ENCODE results near the gene PPP2R2B. TPM values are rescaled to one million over a fixed set of nuclear protein-coding genes. Genes with fewer than 3 reads are reported as not detected.

PPP2R2B gene
- total RNA-seq, 1 donor = not detected

DNA sequence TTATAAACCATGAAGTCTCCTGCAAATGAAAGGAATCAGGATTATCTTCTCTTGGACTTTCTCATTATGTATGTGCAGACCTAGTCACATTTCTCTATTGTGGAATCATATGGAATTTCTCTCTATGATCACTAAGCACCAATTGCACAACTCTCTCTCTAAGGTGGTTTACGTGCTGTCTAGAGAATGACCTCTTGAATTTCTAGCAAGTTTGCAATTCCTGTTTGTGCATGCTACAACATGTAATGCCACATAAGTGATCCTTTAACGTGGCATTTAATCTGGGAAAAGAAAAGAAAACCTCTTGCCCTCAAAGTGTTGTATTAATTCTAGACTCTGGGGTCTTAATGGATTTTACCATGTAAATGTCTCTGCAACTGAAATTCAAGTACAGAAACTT lies 5.0 kb upstream of the PPP2R2B start:
- Histone ChIP-seq H4K20me1 (ENCODE audit: insufficient read depth, low read length) (no peaks in the 10 kb centered on the region), H3K4me3 (ENCODE audit: insufficient read depth, low read length) (no peak overlapping the region), H3K4me1 (ENCODE audit: insufficient read depth, low read length) (no peaks in the 10 kb centered on the region), H3K4me2 (ENCODE audit: insufficient read depth, low read length) (no peak overlapping the region), H2AFZ (ENCODE audit: low read length) (no peak overlapping the region), H3K9me3 (ENCODE audit: low read depth, low read length) (no peaks in the 10 kb centered on the region), H3K79me2 (ENCODE audit: insufficient read depth, low read length) (no peaks in the 10 kb centered on the region), H3K27ac (ENCODE audit: low read depth, low read length) (no peak overlapping the region), H3K36me3 (ENCODE audit: insufficient read depth, low read length) (no peaks in the 10 kb centered on the region), H3K27me3 (ENCODE audit: insufficient read depth, low read length) (peaks cover 5% of the 10 kb centered on the region)
- TF ChIP-seq, protein P1, sequence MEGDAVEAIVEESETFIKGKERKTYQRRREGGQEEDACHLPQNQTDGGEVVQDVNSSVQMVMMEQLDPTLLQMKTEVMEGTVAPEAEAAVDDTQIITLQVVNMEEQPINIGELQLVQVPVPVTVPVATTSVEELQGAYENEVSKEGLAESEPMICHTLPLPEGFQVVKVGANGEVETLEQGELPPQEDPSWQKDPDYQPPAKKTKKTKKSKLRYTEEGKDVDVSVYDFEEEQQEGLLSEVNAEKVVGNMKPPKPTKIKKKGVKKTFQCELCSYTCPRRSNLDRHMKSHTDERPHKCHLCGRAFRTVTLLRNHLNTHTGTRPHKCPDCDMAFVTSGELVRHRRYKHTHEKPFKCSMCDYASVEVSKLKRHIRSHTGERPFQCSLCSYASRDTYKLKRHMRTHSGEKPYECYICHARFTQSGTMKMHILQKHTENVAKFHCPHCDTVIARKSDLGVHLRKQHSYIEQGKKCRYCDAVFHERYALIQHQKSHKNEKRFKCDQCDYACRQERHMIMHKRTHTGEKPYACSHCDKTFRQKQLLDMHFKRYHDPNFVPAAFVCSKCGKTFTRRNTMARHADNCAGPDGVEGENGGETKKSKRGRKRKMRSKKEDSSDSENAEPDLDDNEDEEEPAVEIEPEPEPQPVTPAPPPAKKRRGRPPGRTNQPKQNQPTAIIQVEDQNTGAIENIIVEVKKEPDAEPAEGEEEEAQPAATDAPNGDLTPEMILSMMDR (IDR thresholded peaks at IDR 0.05; ENCODE audit: extremely low read depth, low read depth, low read length) = no peak
- DNase-seq (ENCODE audit: insufficient read length, low spot score, missing footprints) = no peak

DNA sequence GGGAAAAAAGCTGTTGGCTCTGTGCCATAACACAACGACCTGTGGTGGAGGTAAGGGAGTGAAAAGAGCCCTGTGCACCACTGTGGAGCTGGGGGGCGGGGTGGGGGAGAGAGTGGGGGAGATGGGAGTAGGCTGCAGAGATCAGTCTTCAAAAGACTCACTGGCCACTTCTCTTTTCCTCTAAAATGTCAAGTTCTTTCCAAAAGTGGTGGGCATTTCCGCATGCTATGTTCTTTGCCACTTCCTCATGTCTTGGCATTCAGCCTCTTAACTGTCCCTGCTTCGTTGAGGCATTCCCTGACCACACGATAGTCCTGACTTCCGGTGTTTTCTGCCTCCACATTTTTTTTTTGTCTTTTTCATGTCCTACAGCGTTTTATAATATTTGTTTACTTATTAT lies 2.4 kb upstream of the PPP2R2B start:
- no peak overlapping the region for H2AFZ ChIP-seq (ENCODE audit: low read length)
- no peaks in the 10 kb centered on the region for H3K79me2 ChIP-seq (ENCODE audit: insufficient read depth, low read length)
- H3K27me3 ChIP-seq (ENCODE audit: insufficient read depth, low read length) = peaks cover 10% of the 10 kb centered on the region
- H4K20me1 ChIP-seq (ENCODE audit: insufficient read depth, low read length) = no peaks in the 10 kb centered on the region
- TF ChIP-seq, protein P1 (IDR thresholded peaks at IDR 0.05; ENCODE audit: extremely low read depth, low read depth, low read length) = no peak
- no peak overlapping the region for H3K27ac ChIP-seq (ENCODE audit: low read depth, low read length)
- H3K4me3 ChIP-seq (ENCODE audit: insufficient read depth, low read length) = no peak overlapping the region
- no peak overlapping the region for H3K4me2 ChIP-seq (ENCODE audit: insufficient read depth, low read length)
- DNase-seq (ENCODE audit: insufficient read length, low spot score, missing footprints) = no peak
- H3K9me3 ChIP-seq (ENCODE audit: low read depth, low read length) = no peaks in the 10 kb centered on the region
- no peaks in the 10 kb centered on the region for H3K36me3 ChIP-seq (ENCODE audit: insufficient read depth, low read length)
- no peaks in the 10 kb centered on the region for H3K4me1 ChIP-seq (ENCODE audit: insufficient read depth, low read length)

DNA sequence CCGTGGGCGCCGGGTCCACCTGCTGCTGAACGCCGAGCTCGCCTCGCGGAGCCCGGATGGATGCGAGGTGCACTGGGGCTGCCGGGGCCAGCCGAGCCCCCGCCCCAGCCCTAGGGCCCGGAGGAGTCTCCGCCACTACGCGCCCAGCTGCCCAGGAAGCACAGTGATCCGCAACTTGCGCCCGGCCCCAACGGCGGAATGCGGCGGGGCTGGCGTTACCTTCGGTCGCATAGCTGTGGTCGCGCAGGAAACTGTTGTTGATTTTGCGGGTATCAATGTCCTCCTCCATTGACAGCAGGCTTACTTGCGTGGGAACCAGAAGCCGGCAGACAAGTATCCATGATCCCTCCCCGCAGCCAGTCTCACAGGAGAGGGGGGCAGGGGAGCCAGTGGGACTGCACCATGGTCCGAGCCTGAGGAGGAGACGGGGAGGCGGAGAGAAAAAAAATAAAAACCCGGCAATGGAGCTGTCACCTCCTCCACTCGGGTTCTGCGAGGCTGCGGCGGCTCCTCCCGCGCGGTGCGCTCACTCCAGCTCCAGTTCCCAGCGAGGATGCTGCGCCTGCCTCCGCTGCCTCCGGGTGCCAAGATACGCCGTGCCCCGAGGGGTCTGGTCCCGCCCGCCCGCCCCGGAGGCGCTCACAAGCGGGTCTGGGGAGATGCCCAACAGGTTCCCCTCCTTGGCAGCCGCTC lies 628 bp downstream of the PPP2R2B start:
- Histone ChIP-seq H2AFZ (ENCODE audit: low read length) (peak overlapping the region; percentile 47), H3K9me3 (ENCODE audit: low read depth, low read length) (no peaks in the 10 kb centered on the region), H3K4me1 (ENCODE audit: insufficient read depth, low read length) (no peaks in the 10 kb centered on the region), H4K20me1 (ENCODE audit: insufficient read depth, low read length) (no peaks in the 10 kb centered on the region), H3K79me2 (ENCODE audit: insufficient read depth, low read length) (no peaks in the 10 kb centered on the region), H3K27ac (ENCODE audit: low read depth, low read length) (no peak overlapping the region), H3K27me3 (ENCODE audit: insufficient read depth, low read length) (peaks cover 10% of the 10 kb centered on the region), H3K4me3 (ENCODE audit: insufficient read depth, low read length) (peak overlapping the region; percentile 56), H3K36me3 (ENCODE audit: insufficient read depth, low read length) (no peaks in the 10 kb centered on the region), H3K4me2 (ENCODE audit: insufficient read depth, low read length) (peak overlapping the region; percentile 64)
- DNase-seq (ENCODE audit: insufficient read length, low spot score, missing footprints) = peak; percentile 88
- TF ChIP-seq, protein P1 (IDR thresholded peaks at IDR 0.05; ENCODE audit: extremely low read depth, low read depth, low read length) = no peak

DNA sequence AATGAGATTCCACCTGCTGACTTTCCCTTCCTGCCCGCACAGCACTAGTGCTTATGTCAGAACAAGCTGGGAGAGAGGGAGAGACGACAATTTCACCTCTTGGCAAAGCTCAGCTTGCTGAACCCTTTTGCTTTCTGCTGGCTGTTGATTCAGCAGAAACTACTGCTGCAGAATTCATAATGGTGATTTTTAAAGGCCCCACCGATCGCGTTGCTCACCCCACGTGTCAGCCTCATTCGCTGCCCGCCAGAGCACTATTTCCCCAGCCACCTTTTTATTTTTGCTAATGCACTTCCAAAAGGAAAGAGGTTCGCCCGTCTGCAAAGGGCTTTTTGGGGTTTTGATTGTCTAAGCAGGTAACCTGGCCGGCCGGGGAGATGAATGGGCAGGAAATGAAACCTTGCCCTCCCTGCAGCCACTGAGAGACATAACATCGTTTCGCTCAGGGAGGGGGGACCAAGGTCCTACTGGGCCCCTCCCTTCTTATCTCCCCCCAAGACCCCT lies 1.3 kb downstream of the PPP2R2B start:
- no peaks in the 10 kb centered on the region for H4K20me1 ChIP-seq (ENCODE audit: insufficient read depth, low read length)
- TF ChIP-seq, protein P1 (IDR thresholded peaks at IDR 0.05; ENCODE audit: extremely low read depth, low read depth, low read length) = no peak
- DNase-seq (ENCODE audit: insufficient read length, low spot score, missing footprints) = no peak
- H3K27me3 ChIP-seq (ENCODE audit: insufficient read depth, low read length) = peaks cover 10% of the 10 kb centered on the region
- no peaks in the 10 kb centered on the region for H3K4me1 ChIP-seq (ENCODE audit: insufficient read depth, low read length)
- H2AFZ ChIP-seq (ENCODE audit: low read length) = no peak overlapping the region
- no peaks in the 10 kb centered on the region for H3K36me3 ChIP-seq (ENCODE audit: insufficient read depth, low read length)
- no peaks in the 10 kb centered on the region for H3K79me2 ChIP-seq (ENCODE audit: insufficient read depth, low read length)
- peak overlapping the region; percentile 64 for H3K4me2 ChIP-seq (ENCODE audit: insufficient read depth, low read length)
- peak overlapping the region; percentile 56 for H3K4me3 ChIP-seq (ENCODE audit: insufficient read depth, low read length)
- H3K27ac ChIP-seq (ENCODE audit: low read depth, low read length) = no peak overlapping the region
- no peaks in the 10 kb centered on the region for H3K9me3 ChIP-seq (ENCODE audit: low read depth, low read length)

All from osteoblast (primary cell).